ENCODE results near the gene CACNA2D2. TPM values are rescaled to one million over a fixed set of nuclear protein-coding genes. Genes with fewer than 3 reads are reported as not detected.

CACNA2D2 gene
- total RNA-seq, 1 experiment from 2014 or later = 0.59 TPM

- BruUV-seq (replicated peaks) = no TSS peak
Measured at GRCh38 chr3:50319894-50320625, 183.4 kb downstream of the CACNA2D2 start.

GRCh38 chr3:50319181-50319893 lies 184.1 kb downstream of the CACNA2D2 start:
- Histone ChIP-seq H3K27ac (ENCODE audit: low read length) (no peak overlapping the region), H3K4me1 (ENCODE audit: control insufficient read depth, insufficient read depth, low read length) (peaks cover 20% of the 10 kb centered on the region), H3K36me3 (ENCODE audit: control insufficient read depth, insufficient read depth, low read length) (no peaks in the 10 kb centered on the region; the same call in 1 of the 2 replicates), H3K4me3 (ENCODE audit: low read depth in 2 of 2, low read length in 2 of 2) (no peak overlapping the region), H3K27me3 (ENCODE audit: control insufficient read depth, insufficient read depth, low read length) (no peaks in the 10 kb centered on the region), H3K9me3 (ENCODE audit: control insufficient read depth, insufficient read depth, low read depth, low read length) (no peaks in the 10 kb centered on the region)
- CTCF ChIA-PET = no interaction called here
- no peak for TF ChIP-seq CTCF (IDR thresholded peaks at IDR 0.05)
- no peak for TF ChIP-seq REST (IDR thresholded peaks at IDR 0.05; ENCODE audit: insufficient read depth in 1 of 2, low read depth in 2 of 2, low read length in 1 of 2)
- no peak for TF ChIP-seq SIN3A (IDR thresholded peaks at IDR 0.05; ENCODE audit: borderline replicate concordance, insufficient read depth, low read depth, low read length)
- TF ChIP-seq TCF7L2 (IDR thresholded peaks at IDR 0.05; ENCODE audit: low read depth, low read length) = no peak
- TF ChIP-seq POLR2AphosphoS5 (IDR thresholded peaks at IDR 0.05; ENCODE audit: low read depth, low read length) = no peak
- TSS peak; percentile 63 for BruUV-seq (replicated peaks)
- in situ Hi-C loops (cut with HindIII; ENCODE audit: low pct_unique_long_range_greater_than_20kb, low sequenced_read_pairs) = no loop called here
- intact Hi-C loops (cut with micrococcal nuclease; ENCODE audit: unreplicated experiment) = no loop called here
- DNase-seq (ENCODE audit: low read depth, low spot score) (no peak), ATAC-seq (no peak)
- POLR2A ChIA-PET = interaction anchor here (0.5 to 0.6 kb wide), 2 partner anchors 84 to 217 kb away, joined by 3 to 5 read pairs; partner anchors contain the start of gene GNAI2

More at GRCh38 chr3:50319894-50320625, 183.4 kb downstream of the CACNA2D2 start:
- ATAC-seq (no peak), DNase-seq (ENCODE audit: low read depth, low spot score) (no peak)
- H3K36me3 ChIP-seq (ENCODE audit: control insufficient read depth, insufficient read depth, low read length) = no peaks in the 10 kb centered on the region; the same call in 1 of the 2 replicates
- H3K27ac ChIP-seq (ENCODE audit: low read length) = peak overlapping the region; percentile 92
- POLR2A ChIA-PET = interaction anchor here (0.6 kb wide), 1 partner anchor 218 kb away, joined by 3 read pairs; no protein-coding TSS in a partner anchor
- CTCF ChIA-PET = no interaction called here
- TF ChIP-seq CTCF (IDR thresholded peaks at IDR 0.05) = peak; percentile 20; the same call in 1 of the 2 replicates
- TF ChIP-seq POLR2AphosphoS5 (IDR thresholded peaks at IDR 0.05; ENCODE audit: low read depth, low read length) = no peak
- in situ Hi-C loops (cut with HindIII; ENCODE audit: low pct_unique_long_range_greater_than_20kb, low sequenced_read_pairs) = no loop called here
- intact Hi-C loops (cut with micrococcal nuclease; ENCODE audit: unreplicated experiment) = no loop called here
- H3K4me1 ChIP-seq (ENCODE audit: control insufficient read depth, insufficient read depth, low read length) = peaks cover 23% of the 10 kb centered on the region
- H3K9me3 ChIP-seq (ENCODE audit: control insufficient read depth, insufficient read depth, low read depth, low read length) = no peaks in the 10 kb centered on the region
- peak overlapping the region; percentile 82 to 93 for H3K4me3 ChIP-seq (ENCODE audit: low read depth in 2 of 2, low read length in 2 of 2)
- H3K27me3 ChIP-seq (ENCODE audit: control insufficient read depth, insufficient read depth, low read length) = no peaks in the 10 kb centered on the region
